IMR-90 (cell line): ENCODE measurements around the gene ACAN. TPM values are rescaled to one million over a fixed set of nuclear protein-coding genes. Genes with fewer than 3 reads are reported as not detected.

Experiments used
- ATAC-seq: fragments of 200-7000 bp; cut with Tn5 transposase; 2 replicates; pipeline ENCODE4 v1.9.1; 2020; ENCODE audit warnings: low read depth, mild to moderate bottlenecking, moderate library complexity
- BruUV-seq: library from RNA; stranded (reverse); fragments of 400-500 nt; replicated peaks from 2 replicates; lab custom pipeline; 2021; lab: Mats Ljungman, UMichigan
- CTCF ChIA-PET: fragments of 300-600 bp; formaldehyde crosslinking; extraction: SDS; loops from one replicate; lab custom pipeline; 2021; ENCODE audit warnings: antibody characterized with exemption; lab: Yijun Ruan, JAX
- POLR2A ChIA-PET: fragments of 300-600 bp; sonication (Branson Sonifier 250); formaldehyde crosslinking; loops from one replicate; lab custom pipeline; 2022; ENCODE audit warnings: antibody characterized with exemption; ENCODE audit not compliant: unreplicated experiment; lab: Charles Lee
- DNase-seq: peaks from one replicate; pipeline ENCODE4 v3.0.0; 2013
- H2AFZ ChIP-seq: replicated peaks from 2 replicates; pipeline ENCODE3; 2013; ENCODE audit warnings: low read length, mild to moderate bottlenecking; ENCODE audit not compliant: poor library complexity
- H2AK5ac ChIP-seq: 2 replicates; pipeline ENCODE4 v1.6.1; 2013; ENCODE audit warnings: low read depth, low read length, inconsistent platforms
- H2AK9ac ChIP-seq: replicated peaks from 2 replicates; pipeline ENCODE3; 2013; ENCODE audit warnings: mild to moderate bottlenecking, low read depth, low read length, moderate library complexity; ENCODE audit not compliant: poor library complexity
- H2BK120ac ChIP-seq: 2 replicates; pipeline ENCODE4 v1.6.1; 2013; ENCODE audit warnings: low read depth, low read length, inconsistent platforms
- H2BK15ac ChIP-seq: 3 replicates; pipeline ENCODE4 v1.6.1; 2013; ENCODE audit warnings: low read depth, low read length, inconsistent platforms
- H2BK20ac ChIP-seq: 2 replicates; pipeline ENCODE4 v1.6.1; 2013; ENCODE audit warnings: low read depth, mild to moderate bottlenecking, inconsistent platforms, low read length, moderate library complexity
- H2BK5ac ChIP-seq: 2 replicates; pipeline ENCODE4 v1.6.1; 2013; ENCODE audit warnings: mild to moderate bottlenecking, low read depth, low read length, inconsistent platforms; ENCODE audit not compliant: poor library complexity, severe bottlenecking
- H3K14ac ChIP-seq: replicated peaks from 2 replicates; pipeline ENCODE4 v1.6.1; 2013; ENCODE audit warnings: low read depth, low read length, inconsistent platforms
- H3K18ac ChIP-seq: 2 replicates; pipeline ENCODE4 v1.6.1; 2013; ENCODE audit warnings: low read depth, low read length, control low read depth
- H3K23ac ChIP-seq: 2 replicates; pipeline ENCODE4 v1.6.1; 2013; ENCODE audit warnings: low read depth, low read length, inconsistent platforms
- H3K27ac ChIP-seq: 2 replicates; pipeline ENCODE4 v1.5.1; 2013; ENCODE audit warnings: mild to moderate bottlenecking, control low read depth, low read length; ENCODE audit not compliant: insufficient read depth
- H3K27me3 ChIP-seq: 2 replicates; pipeline ENCODE4 v1.6.1; 2013; ENCODE audit warnings: low read length; ENCODE audit not compliant: control insufficient read depth, insufficient read depth
- H3K36me3 ChIP-seq: 2 replicates; pipeline ENCODE4 v1.6.1; 2013; ENCODE audit warnings: low read length, mixed read lengths; ENCODE audit not compliant: control insufficient read depth, insufficient read depth
- H3K4ac ChIP-seq: 2 replicates; pipeline ENCODE4 v1.6.1; 2013; ENCODE audit warnings: low read depth, low read length, inconsistent platforms
- H3K4me1 ChIP-seq: 2 replicates; pipeline ENCODE4 v1.6.1; 2013; ENCODE audit warnings: low read length, mixed read lengths; ENCODE audit not compliant: control insufficient read depth, insufficient read depth
- H3K4me2 ChIP-seq: 2 replicates; pipeline ENCODE4 v1.6.1; 2013; ENCODE audit warnings: low read depth, mild to moderate bottlenecking, control low read depth, low read length, moderate library complexity
- H3K4me3 ChIP-seq: 2 replicates; pipeline ENCODE4 v1.5.1; 2013; ENCODE audit warnings: low read depth, mild to moderate bottlenecking, control low read depth, low read length, moderate library complexity; ENCODE audit not compliant: insufficient read depth
- H3K56ac ChIP-seq: 2 replicates; pipeline ENCODE4 v1.6.1; 2013; ENCODE audit warnings: low read length, inconsistent platforms; ENCODE audit not compliant: insufficient read depth; ENCODE audit errors: extremely low read depth
- H3K79me1 ChIP-seq, 2 experiments: 2 replicates each; pipeline ENCODE4 v1.6.1; 2013; ENCODE audit warnings: low read length in 2 of 2, inconsistent platforms in 1 of 2, low read depth in 1 of 2
- H3K9ac ChIP-seq: 2 replicates; pipeline ENCODE4 v1.6.1; 2013; ENCODE audit warnings: low read depth, low read length, control low read depth
- H3K9me1 ChIP-seq: 2 replicates; pipeline ENCODE4 v1.6.1; 2013; ENCODE audit warnings: low read length, inconsistent platforms; ENCODE audit not compliant: insufficient read depth
- H3K9me3 ChIP-seq: 2 replicates; pipeline ENCODE4 v1.6.1; 2013; ENCODE audit warnings: low read length; ENCODE audit not compliant: control insufficient read depth, insufficient read depth
- H4K20me1 ChIP-seq: 2 replicates; pipeline ENCODE4 v1.6.1; 2013; ENCODE audit warnings: low read length, inconsistent platforms; ENCODE audit not compliant: insufficient read depth
- H4K5ac ChIP-seq: 2 replicates; pipeline ENCODE4 v1.6.1; 2013; ENCODE audit warnings: mild to moderate bottlenecking, low read depth, low read length, control low read depth
- H4K8ac ChIP-seq, 2 experiments: 2 replicates each; pipeline ENCODE4 v1.6.1; 2013; ENCODE audit warnings: low read depth in 2 of 2, low read length in 2 of 2, control low read depth in 1 of 2, inconsistent platforms in 1 of 2
- H4K91ac ChIP-seq: 2 replicates; pipeline ENCODE4 v1.6.1; 2013; ENCODE audit warnings: low read depth, low read length, inconsistent platforms; ENCODE audit not compliant: insufficient read depth
- BHLHE40 ChIP-seq: fragments of 150-350 bp; IDR thresholded peaks from 2 replicates; pipeline ENCODE4 v1.6.1; 2016; ENCODE audit warnings: mild to moderate bottlenecking, low read depth, low read length
- CHD1 ChIP-seq: IDR thresholded peaks from 2 replicates; pipeline ENCODE4 v1.6.1; 2012; ENCODE audit warnings: low read depth, low read length, improper control_type of control experiment
- FOS ChIP-seq: fragments of 150-350 bp; IDR thresholded peaks from 2 replicates; pipeline ENCODE4 v1.6.1; 2016; ENCODE audit warnings: low read depth, low read length
- MAFK ChIP-seq: IDR thresholded peaks from 2 replicates; pipeline ENCODE4 v1.6.1; 2012; ENCODE audit warnings: low read depth, low read length, improper control_type of control experiment
- MAZ ChIP-seq: IDR thresholded peaks from 2 replicates; pipeline ENCODE4 v1.6.1; 2012; ENCODE audit warnings: low read depth, mild to moderate bottlenecking, low read length, improper control_type of control experiment, moderate library complexity, borderline replicate concordance
- MXI1 ChIP-seq: IDR thresholded peaks from 2 replicates; pipeline ENCODE4 v1.6.1; 2012; ENCODE audit warnings: low read depth, mild to moderate bottlenecking, low read length, moderate library complexity, borderline replicate concordance
- NFE2L2 ChIP-seq: fragments of 150-350 bp; IDR thresholded peaks from 2 replicates; pipeline ENCODE4 v1.6.1; 2016; ENCODE audit warnings: low read depth, mild to moderate bottlenecking, low read length
- POLR2A ChIP-seq: IDR thresholded peaks from 2 replicates; pipeline ENCODE4 v1.6.1; 2012; ENCODE audit warnings: mild to moderate bottlenecking, low read depth, low read length
- RAD21 ChIP-seq: IDR thresholded peaks from 2 replicates; pipeline ENCODE4 v1.6.1; 2012; ENCODE audit warnings: low read length, improper control_type of control experiment
- RFX5 ChIP-seq: IDR thresholded peaks from 2 replicates; pipeline ENCODE4 v1.8.0; 2012; ENCODE audit warnings: low read depth, mild to moderate bottlenecking, low read length, moderate library complexity
- SMC3 ChIP-seq: fragments of 150-350 bp; IDR thresholded peaks from 2 replicates; pipeline ENCODE4 v1.6.1; 2016; ENCODE audit warnings: low read depth, mild to moderate bottlenecking, antibody characterized with exemption, low read length, moderate library complexity
- WGBS, 2 experiments: methylation state at CpG; one replicate each; pipeline versions ENCODE4 v1.1.5 to v1.1.7; 2013; ENCODE audit warnings: missing lambda C conversion rate in 2 of 2; ENCODE audit not compliant: insufficient read length in 1 of 2; ENCODE audit errors: extremely low coverage in 2 of 2; 5-methylcytosine and 5-hydroxymethylcytosine counted together
- dilution Hi-C: fragments of 300-500 bp; cut with HindIII; formaldehyde crosslinking; loops from one replicate; pipeline ENCODE4 v1.14.3; 2018; ENCODE audit warnings: low sequenced_read_pairs; ENCODE audit not compliant: unreplicated experiment
- in situ Hi-C: fragments of 300-500 bp; cut with MboI; formaldehyde crosslinking; loops from 3 replicates; pipeline ENCODE4 v1.14.3; 2019; ENCODE audit warnings: low sequenced_read_pairs, inconsistent platforms, mixed read lengths
- intact Hi-C: fragments of 100-400 bp; cut with micrococcal nuclease; formaldehyde crosslinking; loops from 2 replicates; pipeline ENCODE4 v1.10.0; 2022
- polyA plus RNA-seq, 3 experiments: library from polyadenylated mRNA; depleted of rRNA; stranded (reverse); fragments of >200 nt; gene quantifications; 2 replicates each; pipeline ENCODE4 v1.2.3, GENCODE V29; 2012; ENCODE audit warnings: low replicate concordance in 1 of 3
- total RNA-seq: library from RNA; depleted of rRNA; stranded (reverse); fragments of >200 nt; gene quantifications from 2 replicates; pipeline ENCODE4 v1.2.3, GENCODE V29; 2012
- TF ChIP-seq, protein P1 (sequence below): conservative IDR thresholded peaks from 2 replicates; pipeline ENCODE4 v1.5.1; 2012; ENCODE audit warnings: mild to moderate bottlenecking, low read depth, low read length, improper control_type of control experiment

ACAN gene
- total and polyA plus RNA-seq, 2 of the 4 experiments (the other 2 are of a cell fraction): 0.54 to 0.96 TPM

DNA sequence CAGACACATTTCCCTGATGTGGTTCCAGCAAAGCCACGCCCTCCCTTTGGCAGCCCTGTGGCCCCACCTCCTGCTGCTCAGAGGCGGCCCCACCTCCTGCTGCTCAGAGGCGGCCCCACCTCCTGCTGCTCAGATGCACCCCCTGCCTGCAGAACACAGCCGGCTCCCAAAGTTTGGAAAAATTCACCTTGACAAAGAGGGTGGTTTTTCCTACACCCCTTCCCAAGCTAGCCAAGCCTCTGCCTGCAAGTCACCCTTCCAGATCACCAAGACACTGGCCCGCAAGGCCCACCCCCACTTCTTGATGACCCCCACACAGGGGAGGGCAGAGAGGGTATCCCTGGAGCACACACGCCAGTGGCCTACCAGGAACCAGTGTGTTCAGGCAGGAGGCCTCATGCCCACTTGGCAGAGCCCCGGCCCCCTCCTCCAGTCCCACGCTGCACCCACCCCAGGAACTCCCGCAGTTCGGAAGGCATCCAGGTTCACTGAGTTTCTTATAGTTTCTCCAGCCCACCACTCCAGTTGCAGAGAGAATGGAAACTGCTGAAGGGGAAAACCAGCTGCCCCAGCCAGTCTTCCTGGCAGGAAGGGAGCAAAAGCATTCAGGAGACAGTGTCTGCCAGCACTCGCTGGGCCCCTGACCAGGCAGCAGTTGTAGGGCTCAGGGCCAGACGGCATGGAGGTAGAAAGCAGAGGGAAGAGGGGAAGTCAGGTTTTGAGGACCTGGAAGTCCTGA is 94.4 kb downstream of the ACAN start:
- intact Hi-C loops: loop anchor here (1.0 kb wide), 2 partner anchors 236 to 240 kb away; no protein-coding TSS in a partner anchor
- no peak overlapping the region for H3K4me2 ChIP-seq
- peak overlapping the region; percentile 58 for H2AK9ac ChIP-seq
- peaks cover 53% of the 10 kb centered on the region for H4K20me1 ChIP-seq
- H3K36me3 ChIP-seq: peaks cover 33% of the 10 kb centered on the region
- no peak overlapping the region for H3K23ac ChIP-seq
- in situ Hi-C loops: no loop called here
- H3K27me3 ChIP-seq: no peaks in the 10 kb centered on the region
- peaks cover 17 to 35% of the 10 kb centered on the region in 2 experiments; a peak in 3 of 4 replicates for H3K79me1 ChIP-seq
- dilution Hi-C loops: no loop called here
- ChIA-PET CTCF (no interaction called here), POLR2A (interaction anchor here (0.5 kb wide), 1 partner anchor 160 kb away, joined by 4 read pairs; no protein-coding TSS in a partner anchor)
- no peak overlapping the region for H2BK5ac ChIP-seq
- H2AFZ ChIP-seq: peak overlapping the region; percentile 78
- no peaks in the 10 kb centered on the region for H3K9me3 ChIP-seq
- no peak overlapping the region for H3K56ac ChIP-seq
- TF ChIP-seq RFX5 (no peak), BHLHE40 (no peak), MXI1 (peak; percentile 42; the same call in 1 of the 2 replicates), MAFK (no peak), POLR2A (no peak), NFE2L2 (no peak), FOS (no peak), CHD1 (no peak), MAZ (peak; percentile 82; the same call in 1 of the 2 replicates), SMC3 (peak; percentile 67), RAD21 (peak; percentile 47)
- TF ChIP-seq, protein P1, sequence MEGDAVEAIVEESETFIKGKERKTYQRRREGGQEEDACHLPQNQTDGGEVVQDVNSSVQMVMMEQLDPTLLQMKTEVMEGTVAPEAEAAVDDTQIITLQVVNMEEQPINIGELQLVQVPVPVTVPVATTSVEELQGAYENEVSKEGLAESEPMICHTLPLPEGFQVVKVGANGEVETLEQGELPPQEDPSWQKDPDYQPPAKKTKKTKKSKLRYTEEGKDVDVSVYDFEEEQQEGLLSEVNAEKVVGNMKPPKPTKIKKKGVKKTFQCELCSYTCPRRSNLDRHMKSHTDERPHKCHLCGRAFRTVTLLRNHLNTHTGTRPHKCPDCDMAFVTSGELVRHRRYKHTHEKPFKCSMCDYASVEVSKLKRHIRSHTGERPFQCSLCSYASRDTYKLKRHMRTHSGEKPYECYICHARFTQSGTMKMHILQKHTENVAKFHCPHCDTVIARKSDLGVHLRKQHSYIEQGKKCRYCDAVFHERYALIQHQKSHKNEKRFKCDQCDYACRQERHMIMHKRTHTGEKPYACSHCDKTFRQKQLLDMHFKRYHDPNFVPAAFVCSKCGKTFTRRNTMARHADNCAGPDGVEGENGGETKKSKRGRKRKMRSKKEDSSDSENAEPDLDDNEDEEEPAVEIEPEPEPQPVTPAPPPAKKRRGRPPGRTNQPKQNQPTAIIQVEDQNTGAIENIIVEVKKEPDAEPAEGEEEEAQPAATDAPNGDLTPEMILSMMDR: peak; percentile 68
- H2BK20ac ChIP-seq: no peak overlapping the region
- H3K14ac ChIP-seq: 0 out of 2 replicates have a peak overlapping the region, but pooled peaks have one; percentile 37
- H3K18ac ChIP-seq: no peak overlapping the region
- no peak overlapping the region for H4K5ac ChIP-seq
- BruUV-seq: no TSS peak
- H3K9me1 ChIP-seq: peaks cover 13% of the 10 kb centered on the region
- H3K4me3 ChIP-seq: no peak overlapping the region
- H4K91ac ChIP-seq: no peak overlapping the region
- H2BK15ac ChIP-seq: no peak overlapping the region
- H3K4me1 ChIP-seq: peaks cover 14% of the 10 kb centered on the region
- H2AK5ac ChIP-seq: peak overlapping the region; percentile 68
- no peak overlapping the region for H3K27ac ChIP-seq
- peak overlapping the region; percentile 62 for H3K4ac ChIP-seq
- H4K8ac ChIP-seq: no peak overlapping the region
- H2BK120ac ChIP-seq: no peak overlapping the region; the same call in 1 of the 2 replicates
- DNase-seq (peak; percentile 71), ATAC-seq (peak; percentile 89)
- no peak overlapping the region for H3K9ac ChIP-seq
- 20% methylated on average over 4 of the region's 12 CpGs; no CpG with 5 or more reads in 1 of the 2 experiments for WGBS, 2 experiments
